B cell (primary cell): ENCODE measurements around the gene NCKAP1. TPM values are rescaled to one million over a fixed set of nuclear protein-coding genes. Genes with fewer than 3 reads are reported as not detected.

Experiments used
- ATAC-seq: fragments of 200-7000 bp; cut with Tn5 transposase; one replicate; pipeline ENCODE4 v1.10.0; 2021; ENCODE audit warnings: low read depth, mild to moderate bottlenecking, moderate number of reproducible peaks, moderate library complexity
- CTCF ChIA-PET: fragments of 350-600 bp; sonication (Branson Sonifier 250); formaldehyde crosslinking; loops from one replicate; lab custom pipeline; 2021; ENCODE audit warnings: antibody characterized with exemption, inconsistent platforms; lab: Charles Lee
- POLR2A ChIA-PET: fragments of 350-600 bp; sonication (Branson Sonifier 250); formaldehyde crosslinking; loops from one replicate; lab custom pipeline; 2021; ENCODE audit warnings: antibody characterized with exemption; lab: Charles Lee
- DNase-seq: peaks from one replicate; pipeline ENCODE4 v3.0.0; 2013
- H2AFZ ChIP-seq: 2 replicates; pipeline ENCODE4 v1.6.1; 2012; ENCODE audit warnings: mild to moderate bottlenecking, low read depth, low read length; ENCODE audit not compliant: insufficient read depth, poor library complexity, severe bottlenecking
- H3K27ac ChIP-seq, 2 donors: 1 replicate in 1 of 2; 2 replicates in 1 of 2; pipeline ENCODE4 v1.5.1; 2012 to 2013; ENCODE audit warnings: low read length in 2 of 2, mild to moderate bottlenecking in 2 of 2, moderate library complexity in 1 of 2
- H3K27me3 ChIP-seq, 4 experiments: fragments of 200-600 bp in 1 of 4; sonication (generic) in 1 of 4; replicated peaks in 1 of 4; 1 replicate in 2 of 4; 2 replicates in 2 of 4; pipeline versions ENCODE4 v1.6.1 to v1.7.0; 2013 to 2016; ENCODE audit warnings: low read length in 3 of 4, mild to moderate bottlenecking in 2 of 4, mixed read lengths in 1 of 4, moderate library complexity in 1 of 4; ENCODE audit not compliant: insufficient read depth in 4 of 4, control insufficient read depth in 3 of 4; ENCODE audit errors: control extremely low read depth in 1 of 4
- H3K36me3 ChIP-seq, 2 experiments: replicated peaks in 1 of 2; 1 replicate in 1 of 2; 2 replicates in 1 of 2; pipeline versions ENCODE4 v1.6.1 to v1.7.1; 2013; ENCODE audit warnings: low read length in 1 of 2; ENCODE audit not compliant: insufficient read depth in 2 of 2, control insufficient read depth in 1 of 2; ENCODE audit errors: control extremely low read depth in 1 of 2, extremely low read depth in 1 of 2
- H3K4me1 ChIP-seq, 2 donors: fragments of 200-600 bp in 1 of 2; sonication (generic) in 1 of 2; 1 replicate in 1 of 2; 2 replicates in 1 of 2; pipeline versions ENCODE4 v1.5.1 to v1.6.1; 2013 to 2017; ENCODE audit warnings: low read length in 2 of 2; ENCODE audit not compliant: control insufficient read depth in 2 of 2, insufficient read depth in 2 of 2
- H3K4me2 ChIP-seq: replicated peaks from 2 replicates; pipeline ENCODE3; 2012; ENCODE audit warnings: mild to moderate bottlenecking, low read depth, low read length; ENCODE audit not compliant: poor library complexity, severe bottlenecking
- H3K4me3 ChIP-seq, 5 experiments: fragments of 200-600 bp in 1 of 5; sonication (generic) in 1 of 5; 1 replicate in 3 of 5; 2 replicates in 2 of 5; pipeline versions ENCODE4 v1.5.1 to v1.7.0; 2011 to 2016; ENCODE audit warnings: low read length in 4 of 5, mild to moderate bottlenecking in 4 of 5, low read depth in 2 of 5, control low read depth in 1 of 5, moderate library complexity in 1 of 5; ENCODE audit not compliant: insufficient read depth in 1 of 5; ENCODE audit errors: control extremely low read depth in 1 of 5, extremely low read depth in 1 of 5
- H3K79me2 ChIP-seq: fragments of 200-600 bp; sonication (generic); one replicate; pipeline ENCODE4 v1.6.0; 2016; ENCODE audit warnings: low read length; ENCODE audit not compliant: control insufficient read depth, insufficient read depth
- H3K9ac ChIP-seq: fragments of 200-600 bp; sonication (generic); 2 replicates; pipeline ENCODE4 v1.6.1; 2017; ENCODE audit warnings: mild to moderate bottlenecking, low read length, moderate library complexity
- H3K9me3 ChIP-seq, 3 donors: one replicate each; pipeline versions ENCODE4 v1.6.1 to v1.7.1; 2013; ENCODE audit warnings: low read length in 2 of 3; ENCODE audit not compliant: control insufficient read depth in 2 of 3, insufficient read depth in 1 of 3; ENCODE audit errors: control extremely low read depth in 1 of 3
- H4K20me1 ChIP-seq: 2 replicates; pipeline ENCODE4 v1.6.0; 2012; ENCODE audit warnings: mild to moderate bottlenecking, low read length; ENCODE audit not compliant: insufficient read depth, control insufficient read depth, poor library complexity, severe bottlenecking
- H3K27ac Mint-ChIP-seq: one replicate; pipeline ENCODE4 v1.8.0; 2021; ENCODE audit warnings: mixed read lengths
- H3K27me3 Mint-ChIP-seq: one replicate; pipeline ENCODE4 v1.8.0; 2021; ENCODE audit warnings: mixed read lengths
- H3K4me1 Mint-ChIP-seq: one replicate; pipeline ENCODE4 v1.8.0; 2021; ENCODE audit warnings: mixed read lengths
- H3K4me3 Mint-ChIP-seq: one replicate; pipeline ENCODE4 v1.8.0; 2021; ENCODE audit warnings: mixed read lengths
- H3K9me3 Mint-ChIP-seq: one replicate; pipeline ENCODE4 v1.8.0; 2022; ENCODE audit warnings: mixed read lengths; ENCODE audit not compliant: insufficient read depth
- CTCF ChIP-seq: fragments of 200-600 bp; IDR thresholded peaks from one replicate; pipeline ENCODE4 v1.8.0; 2022; ENCODE audit warnings: antibody characterized with exemption, mild to moderate bottlenecking
- EZH2 ChIP-seq: IDR thresholded peaks from 2 replicates; pipeline ENCODE4 v1.6.1; 2012; ENCODE audit warnings: borderline replicate concordance, low read depth, mild to moderate bottlenecking, moderate library complexity, low read length; ENCODE audit not compliant: insufficient read depth, poor library complexity, severe bottlenecking
- WGBS: methylation state at CpG from one replicate; pipeline ENCODE4 v1.1.5; 2013; ENCODE audit warnings: missing lambda C conversion rate; ENCODE audit not compliant: insufficient coverage; 5-methylcytosine and 5-hydroxymethylcytosine counted together
- intact Hi-C: fragments of 100-400 bp; cut with micrococcal nuclease; formaldehyde crosslinking; loops from one replicate; pipeline ENCODE4 v1.10.0; 2022
- polyA plus RNA-seq: library from polyadenylated mRNA; depleted of rRNA; stranded (reverse); fragments of >200 nt; gene quantifications from 2 replicates; pipeline ENCODE4 v1.2.3, GENCODE V29; 2012
- total RNA-seq, 2 donors: library from RNA; stranded (reverse); fragments of 120-200 nt in 1 of 2; gene quantifications; 1 replicate in 1 of 2; 2 replicates in 1 of 2; pipeline versions ENCODE4 v1.2.3 to v1.2.4, GENCODE V29; 2013 to 2022

NCKAP1 gene
- total and polyA plus RNA-seq, 2 donors (not counting 1 experiment from before 2014, with no cell fraction given), result 0.05 TPM; not detected in 1

GRCh38 chr2:183069174-183069573 is 30.9 kb upstream of the NCKAP1 start:
- Histone ChIP-seq H3K27me3 (peaks cover 0 to 21% (median 3%) of the 10 kb centered on the region in 4 experiments), H3K79me2 (no peaks in the 10 kb centered on the region), H2AFZ (no peak overlapping the region), H3K4me2 (no peak overlapping the region), H3K9me3 (peaks cover 0 to 24% (median 7%) of the 10 kb centered on the region in 3 donors), H3K36me3 (no peaks in the 10 kb centered on the region), H3K4me1 (no peaks in the 10 kb centered on the region), H4K20me1 (no peaks in the 10 kb centered on the region), H3K9ac (no peak overlapping the region), H3K4me3 (no peak overlapping the region), H3K27ac (no peak overlapping the region)
- Mint-ChIP-seq H3K9me3 (no peaks in the 10 kb centered on the region), H3K27ac (no peak overlapping the region), H3K4me3 (no peak overlapping the region), H3K27me3 (peaks cover 29% of the 10 kb centered on the region), H3K4me1 (no peaks in the 10 kb centered on the region)
- intact Hi-C loops, result no loop called here
- 94% methylated on average over 2 of the region's 2 CpGs for WGBS
- TF ChIP-seq CTCF (no peak), EZH2 (no peak)
- CTCF ChIA-PET, result interaction anchor here (1.6 kb wide), 1 partner anchor 9 kb away, joined by 4 read pairs; the partner anchor contains the start of gene DUSP19
- no peak for DNase-seq
- POLR2A ChIA-PET, result no interaction called here
- ATAC-seq, result no peak

DNA sequence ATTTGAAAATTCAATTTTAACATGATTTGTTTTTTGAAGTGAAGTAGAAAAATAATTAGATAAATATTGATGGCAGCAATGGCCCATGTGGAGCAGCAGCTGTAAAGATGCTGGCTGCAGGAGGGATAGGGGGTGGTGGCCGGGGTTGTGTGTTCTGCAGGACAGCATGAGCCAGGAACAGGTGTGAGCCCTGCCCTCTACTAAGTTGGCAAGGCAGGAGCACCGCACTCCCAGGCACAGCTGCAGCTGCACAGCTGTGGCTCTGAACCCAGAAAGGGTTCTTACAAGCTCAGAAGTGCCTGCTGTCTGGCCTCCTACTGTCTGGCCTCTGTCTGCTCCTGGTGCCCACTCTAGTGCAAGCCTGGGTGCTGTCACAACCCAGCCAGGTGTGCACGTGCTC is 30.3 kb upstream of the NCKAP1 start:
- WGBS, result 90% methylated on average over 3 of the region's 3 CpGs
- Histone ChIP-seq H2AFZ (no peak overlapping the region), H3K27ac (no peak overlapping the region), H3K4me3 (no peak overlapping the region), H3K79me2 (no peaks in the 10 kb centered on the region), H3K36me3 (no peaks in the 10 kb centered on the region), H3K4me2 (no peak overlapping the region), H3K4me1 (no peaks in the 10 kb centered on the region), H4K20me1 (no peaks in the 10 kb centered on the region), H3K9ac (no peak overlapping the region), H3K9me3 (peaks cover 0 to 24% (median 7%) of the 10 kb centered on the region in 3 donors), H3K27me3 (peaks cover 0 to 24% (median 3%) of the 10 kb centered on the region in 4 experiments)
- H3K27ac Mint-ChIP-seq, result no peak overlapping the region
- peaks cover 29% of the 10 kb centered on the region for H3K27me3 Mint-ChIP-seq
- no peaks in the 10 kb centered on the region for H3K9me3 Mint-ChIP-seq
- POLR2A ChIA-PET, result no interaction called here
- intact Hi-C loops, result no loop called here
- ATAC-seq, result no peak
- no peaks in the 10 kb centered on the region for H3K4me1 Mint-ChIP-seq
- TF ChIP-seq EZH2, result no peak
- TF ChIP-seq CTCF, result no peak
- no peak for DNase-seq
- CTCF ChIA-PET, result interaction anchor here (1.6 kb wide), 1 partner anchor 10 kb away, joined by 4 read pairs; the partner anchor contains the start of gene DUSP19
- no peak overlapping the region for H3K4me3 Mint-ChIP-seq
